GM18870 (cell line): ENCODE data around the gene ABHD14A.

Experiments
- ATAC-seq: cut with Tn5 transposase; IDR thresholded peaks from one replicate; pipeline ENCODE4 v1.9.1; 2021; ENCODE audit warnings: moderate library complexity; ENCODE audit not compliant: unreplicated experiment

The ABHD14A gene

DNA sequence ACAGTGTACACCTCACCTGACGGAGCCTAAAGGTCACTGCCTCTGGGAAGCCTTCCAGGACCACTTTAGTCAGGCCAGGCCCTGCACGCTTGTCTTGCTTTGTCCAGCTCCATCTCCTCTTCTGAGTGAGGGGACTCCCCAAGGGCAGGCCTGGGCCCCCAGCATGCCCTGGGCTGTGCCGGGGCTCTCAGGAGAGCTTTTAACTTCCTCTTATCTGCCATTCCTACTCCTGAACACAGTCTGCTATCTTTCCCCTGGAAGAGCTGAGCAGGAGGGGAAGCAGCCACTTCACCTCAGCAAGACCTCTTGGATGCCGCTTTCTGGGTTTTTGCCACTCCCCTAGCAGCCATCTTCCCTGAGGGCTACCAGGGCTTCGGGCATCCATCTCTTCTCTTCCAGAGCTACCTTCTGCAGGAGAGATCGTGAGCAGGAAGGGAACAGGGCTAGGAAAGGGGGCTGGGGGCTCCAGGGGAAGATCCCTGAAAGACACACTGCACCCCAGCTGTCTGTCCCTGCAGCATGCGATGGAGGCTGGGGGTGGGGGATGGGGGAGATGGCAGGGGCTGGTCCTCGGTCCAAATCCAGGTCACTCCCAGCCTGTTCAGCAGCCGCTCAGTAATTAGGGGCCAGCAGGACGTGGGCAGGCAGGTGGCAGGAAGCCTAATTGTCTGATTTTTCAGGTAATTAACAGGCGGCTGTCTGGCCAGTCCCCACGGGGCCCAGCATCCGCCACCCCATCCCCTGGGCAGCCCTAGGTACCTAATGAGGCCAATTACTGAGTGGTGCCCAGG lies 40.8 kb downstream of the ABHD14A start:
- ATAC-seq, result no peak

GRCh38 chr3:52017586-52017985 lies 42.7 kb downstream of the ABHD14A start:
- ATAC-seq, result no peak

DNA sequence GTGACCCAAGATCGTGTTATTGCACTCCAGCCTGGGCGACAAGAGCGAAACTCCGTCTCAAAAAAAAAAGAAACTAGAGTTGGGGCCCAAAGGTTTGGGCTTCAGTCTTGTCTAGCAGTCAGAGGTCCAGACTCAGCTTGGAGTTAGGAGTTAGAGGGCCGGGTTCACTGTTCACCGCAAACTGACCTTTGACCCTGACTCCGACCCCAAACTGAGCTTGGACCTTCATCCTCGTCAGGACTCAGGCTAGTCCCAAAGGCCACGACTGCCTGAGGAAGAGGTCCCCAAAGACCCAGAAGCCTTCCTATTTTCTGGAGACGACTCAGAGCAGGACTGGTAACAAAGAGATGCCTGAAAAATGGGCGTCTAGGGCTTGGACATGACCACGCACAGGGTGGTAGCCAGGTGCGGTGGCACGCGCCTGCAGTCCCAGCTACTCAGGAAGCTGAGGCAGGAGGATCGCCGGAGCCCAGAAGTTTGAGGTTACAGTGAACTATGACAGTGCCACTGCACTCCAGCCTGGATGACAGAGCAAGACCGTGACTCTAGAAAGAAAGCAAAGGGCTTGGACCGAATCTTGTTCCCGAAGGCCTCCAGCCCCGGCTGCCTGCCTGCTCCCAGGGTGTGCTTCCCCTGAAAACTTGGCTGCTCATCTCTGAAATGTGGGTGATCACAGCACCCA lies 43.6 kb downstream of the ABHD14A start:
- ATAC-seq, result no peak

GRCh38 chr3:52019352-52020080 lies 44.7 kb downstream of the ABHD14A start:
- ATAC-seq, result no peak

- no peak for ATAC-seq
Measured at GRCh38 chr3:52020796-52021195, 45.9 kb downstream of the ABHD14A start.

DNA sequence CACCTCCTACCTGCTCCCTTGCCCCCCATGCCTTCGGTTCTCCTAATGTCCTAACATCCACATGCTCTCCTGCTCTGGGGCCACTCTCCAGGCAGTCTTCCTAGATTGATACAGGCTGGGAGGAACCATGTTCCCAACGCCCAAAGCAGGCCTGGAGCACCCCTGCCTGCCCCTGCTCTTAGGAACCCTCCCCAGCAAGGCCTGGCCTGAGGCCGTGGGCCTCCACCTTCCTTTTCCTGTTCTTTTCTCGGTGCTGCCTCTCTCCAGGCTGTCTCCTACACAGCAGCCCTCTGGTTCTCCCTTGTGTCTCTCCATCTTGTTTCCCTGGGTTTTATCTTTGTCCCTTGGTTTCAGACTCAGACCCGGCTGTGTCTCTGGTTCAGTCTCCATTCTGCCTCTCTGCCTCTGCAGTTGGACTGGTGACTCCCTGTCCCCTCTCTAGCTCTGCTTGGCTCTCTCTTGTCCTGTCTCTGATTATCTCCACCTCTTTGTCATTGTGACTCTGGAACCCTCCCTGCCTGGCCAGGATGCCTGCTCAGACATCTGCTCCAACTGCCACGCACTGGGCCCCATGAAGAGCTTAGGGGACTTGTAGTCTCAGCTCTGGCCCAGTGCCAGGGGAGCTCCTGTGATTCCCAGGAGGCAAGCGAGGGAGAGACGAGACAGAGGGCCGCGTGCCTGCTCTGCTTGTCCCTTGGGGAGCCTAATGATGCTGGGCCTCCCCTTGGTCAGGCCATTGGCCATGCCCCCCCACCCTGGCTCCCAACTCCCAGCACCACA lies 46.8 kb downstream of the ABHD14A start:
- ATAC-seq, result no peak

DNA sequence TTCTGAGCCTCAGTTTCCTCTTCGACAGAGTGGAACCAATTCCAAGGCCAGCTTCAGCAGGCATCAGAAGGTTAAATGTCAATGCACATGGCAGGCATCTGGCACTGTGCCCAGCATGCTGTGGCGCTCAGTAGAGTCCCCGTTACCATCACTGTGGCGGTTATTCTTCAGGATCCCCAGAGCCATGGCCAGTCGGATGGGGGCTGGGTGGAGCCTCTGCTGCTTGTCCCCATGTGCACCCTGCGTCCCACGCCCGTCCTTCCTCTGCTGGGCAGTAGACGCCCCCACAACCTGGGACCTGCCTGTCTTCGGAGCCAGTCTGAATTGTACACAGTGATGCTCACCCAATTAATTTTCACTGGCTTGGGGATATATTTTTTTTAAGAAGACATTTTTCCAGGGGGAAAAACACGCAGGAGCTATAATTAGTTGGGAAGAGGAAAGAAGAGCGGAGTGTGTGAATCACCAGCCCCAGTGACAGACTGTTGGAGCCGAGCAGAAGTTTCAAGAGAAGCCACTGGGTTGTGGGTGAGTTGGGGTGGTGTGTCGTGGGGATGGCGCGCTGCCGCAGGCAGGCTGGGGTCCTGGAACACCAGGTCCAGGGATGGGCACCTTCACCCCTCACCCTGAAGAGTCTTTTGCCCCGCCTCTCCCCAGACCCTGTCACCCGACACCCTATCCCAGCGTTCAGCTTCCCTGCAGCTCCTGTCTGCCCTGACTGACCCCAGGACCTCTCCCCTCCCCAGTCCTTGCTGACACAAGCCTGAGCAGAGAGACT lies 47.6 kb downstream of the ABHD14A start:
- no peak for ATAC-seq

GRCh38 chr3:52023101-52023770 lies 48.4 kb downstream of the ABHD14A start:
- no peak for ATAC-seq

- ATAC-seq, result no peak
Measured at GRCh38 chr3:52023860-52024764, 49.2 kb downstream of the ABHD14A start.

- ATAC-seq, result no peak
Measured at GRCh38 chr3:52024765-52025452, 50.0 kb downstream of the ABHD14A start.

DNA sequence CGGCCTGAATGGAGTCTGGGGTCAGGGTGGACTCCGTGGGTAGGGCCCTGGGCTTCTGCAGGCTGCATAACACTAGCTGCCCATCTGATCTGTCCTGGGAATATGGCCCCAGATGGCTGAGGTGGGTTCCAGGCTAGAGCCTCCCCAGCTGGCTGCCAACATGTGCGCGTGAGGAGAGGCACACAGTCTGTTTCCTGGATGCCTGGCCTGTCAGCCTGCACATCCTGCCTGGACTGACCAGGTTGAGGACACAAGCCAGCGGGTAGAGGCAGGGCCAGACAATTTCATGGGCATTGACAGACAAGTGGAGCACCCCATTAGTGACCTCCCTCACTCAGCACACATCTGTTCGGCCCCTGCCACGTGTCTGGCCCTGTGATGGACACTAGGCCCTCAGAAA lies 50.6 kb downstream of the ABHD14A start:
- no peak for ATAC-seq

DNA sequence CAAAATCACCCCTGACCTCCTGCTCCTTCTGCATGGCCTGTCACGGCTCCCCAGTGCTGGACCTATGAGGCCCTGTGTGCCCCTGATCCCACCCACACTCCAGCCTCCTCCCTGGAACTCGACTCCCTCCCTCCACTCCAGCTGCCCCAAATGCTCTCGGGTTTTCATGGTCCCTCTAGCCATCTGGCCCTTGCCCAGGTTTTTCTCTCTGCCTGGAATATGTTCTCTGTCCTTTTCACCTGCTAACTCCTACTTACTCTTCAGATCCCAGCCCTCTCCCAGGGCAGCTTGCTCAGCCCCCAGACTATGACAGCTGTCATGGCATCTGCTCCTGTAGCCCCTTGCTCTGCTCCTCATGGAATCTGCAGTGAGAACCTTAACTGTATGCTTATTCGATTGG lies 51.2 kb downstream of the ABHD14A start:
- ATAC-seq, result no peak

- ATAC-seq, result no peak
Measured at GRCh38 chr3:52028572-52028971, 53.7 kb downstream of the ABHD14A start.

GRCh38 chr3:52029053-52029452 lies 54.2 kb downstream of the ABHD14A start:
- no peak for ATAC-seq

DNA sequence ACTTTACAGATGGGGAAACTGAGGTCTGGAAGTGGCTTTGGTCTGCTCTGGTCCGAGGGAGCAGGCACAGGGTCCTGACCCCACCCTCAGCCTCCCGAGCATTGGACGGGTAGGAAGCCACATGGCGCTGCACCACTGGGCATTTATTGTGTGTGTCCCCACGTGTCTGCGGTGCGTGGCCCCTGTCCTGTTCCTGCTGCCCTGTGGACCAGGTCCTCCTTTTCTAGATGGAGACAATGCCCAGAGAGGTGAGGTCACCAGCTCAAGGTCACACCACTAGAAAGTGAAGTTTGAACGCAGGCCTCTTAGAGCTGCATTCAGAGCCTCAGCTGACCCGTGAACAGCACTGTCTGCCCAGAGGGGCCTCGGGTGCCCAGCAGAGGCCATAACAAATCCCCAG lies 54.7 kb downstream of the ABHD14A start:
- no peak for ATAC-seq
